GM21576 (cell line): ENCODE results near the gene RNF166.

Experiments used
- ATAC-seq: cut with Tn5 transposase; IDR thresholded peaks from one replicate; pipeline ENCODE4 v1.9.1; 2021; ENCODE audit warnings: mild to moderate bottlenecking, moderate library complexity; ENCODE audit not compliant: unreplicated experiment

The RNF166 gene, protein sequence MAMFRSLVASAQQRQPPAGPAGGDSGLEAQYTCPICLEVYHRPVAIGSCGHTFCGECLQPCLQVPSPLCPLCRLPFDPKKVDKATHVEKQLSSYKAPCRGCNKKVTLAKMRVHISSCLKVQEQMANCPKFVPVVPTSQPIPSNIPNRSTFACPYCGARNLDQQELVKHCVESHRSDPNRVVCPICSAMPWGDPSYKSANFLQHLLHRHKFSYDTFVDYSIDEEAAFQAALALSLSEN

DNA sequence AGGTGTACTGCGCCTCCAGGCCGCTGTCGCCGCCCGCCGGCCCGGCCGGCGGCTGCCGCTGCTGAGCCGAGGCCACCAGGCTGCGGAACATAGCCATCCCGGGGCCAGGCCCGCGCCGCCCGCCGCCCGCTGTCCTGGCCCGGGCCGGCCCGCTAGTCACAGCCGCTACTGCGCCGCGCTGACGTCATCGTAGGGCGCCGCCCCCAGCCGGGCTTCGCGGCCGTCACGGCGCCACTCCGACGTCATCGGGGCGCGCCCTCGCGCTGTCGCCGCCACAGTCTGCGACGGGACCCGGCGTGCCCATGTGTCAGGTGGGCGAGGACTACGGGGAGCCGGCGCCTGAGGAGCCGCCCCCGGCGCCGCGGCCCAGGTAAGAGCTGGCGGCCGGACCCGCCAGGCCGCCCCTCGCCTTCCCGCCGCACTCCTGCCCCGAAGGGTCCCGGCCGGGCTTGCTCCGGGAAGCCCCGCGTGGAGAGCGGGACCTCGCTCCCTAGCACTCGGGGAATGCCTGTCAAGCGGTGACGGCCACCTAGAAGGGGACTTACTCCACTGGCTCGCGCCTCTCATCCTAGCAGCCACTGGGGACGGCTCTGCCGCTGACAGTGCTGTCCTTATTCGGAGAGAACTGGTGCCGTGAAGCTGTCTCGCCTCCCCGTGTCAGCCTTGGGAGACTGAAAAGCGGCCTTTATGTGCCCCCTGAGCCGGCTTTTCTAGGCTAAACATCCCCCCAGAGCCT is at the start of gene RNF166, which contains the start of gene CTU2:
RNF166 (minus strand) TSS at position 180 of the 736 bp plus-strand sequence; CDS start at position 97, 83 bp downstream.
CTU2 (plus strand) TSS at position 275 of the 736 bp plus-strand sequence; CDS start at position 303, 28 bp downstream.
- peak; percentile 43 for ATAC-seq

GRCh38 chr16:88754912-88755744 is 48.9 kb upstream of the RNF166 start:
- no peak for ATAC-seq

DNA sequence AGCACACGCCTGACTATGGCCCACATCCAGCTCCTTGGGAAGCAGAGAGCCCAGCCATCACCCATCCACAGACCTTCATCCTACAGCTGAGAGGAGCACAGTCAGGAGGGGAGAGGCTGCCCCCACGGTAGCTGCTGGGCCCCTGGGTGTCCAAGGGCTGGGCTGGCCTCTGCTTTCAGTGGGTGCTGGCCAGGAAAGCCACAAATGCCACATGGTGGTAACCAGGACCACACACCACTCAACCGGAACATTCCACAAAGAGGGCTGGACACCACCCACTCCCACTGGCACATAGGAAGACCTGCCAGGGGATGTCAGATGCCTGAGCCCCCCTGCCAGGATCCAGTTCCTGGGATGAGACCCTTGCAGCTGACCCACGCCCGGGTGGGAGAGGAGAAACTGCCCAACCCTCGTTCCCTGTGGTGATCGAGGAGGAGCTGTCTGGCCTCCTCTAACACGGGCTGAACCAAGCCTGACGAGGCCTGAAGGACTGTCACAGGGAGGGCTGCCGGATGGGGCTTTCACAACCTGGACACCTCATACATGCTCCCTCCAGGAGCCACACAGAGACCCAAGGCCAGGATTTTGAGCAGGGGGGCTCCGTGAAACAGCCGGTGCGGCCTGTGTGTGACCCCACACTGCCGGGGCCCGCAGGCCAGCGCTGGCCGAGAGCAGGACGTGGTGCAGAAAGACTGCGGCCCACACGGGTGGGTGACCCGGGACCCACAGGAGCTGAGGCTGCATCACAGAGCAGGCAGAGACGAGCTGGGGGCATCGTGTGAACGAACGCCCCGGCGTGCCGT is 48.1 kb upstream of the RNF166 start:
- no peak for ATAC-seq

GRCh38 chr16:88753602-88754001 is 47.4 kb upstream of the RNF166 start:
- no peak for ATAC-seq

- ATAC-seq = no peak
Measured at GRCh38 chr16:88753191-88753590, 47.0 kb upstream of the RNF166 start.

DNA sequence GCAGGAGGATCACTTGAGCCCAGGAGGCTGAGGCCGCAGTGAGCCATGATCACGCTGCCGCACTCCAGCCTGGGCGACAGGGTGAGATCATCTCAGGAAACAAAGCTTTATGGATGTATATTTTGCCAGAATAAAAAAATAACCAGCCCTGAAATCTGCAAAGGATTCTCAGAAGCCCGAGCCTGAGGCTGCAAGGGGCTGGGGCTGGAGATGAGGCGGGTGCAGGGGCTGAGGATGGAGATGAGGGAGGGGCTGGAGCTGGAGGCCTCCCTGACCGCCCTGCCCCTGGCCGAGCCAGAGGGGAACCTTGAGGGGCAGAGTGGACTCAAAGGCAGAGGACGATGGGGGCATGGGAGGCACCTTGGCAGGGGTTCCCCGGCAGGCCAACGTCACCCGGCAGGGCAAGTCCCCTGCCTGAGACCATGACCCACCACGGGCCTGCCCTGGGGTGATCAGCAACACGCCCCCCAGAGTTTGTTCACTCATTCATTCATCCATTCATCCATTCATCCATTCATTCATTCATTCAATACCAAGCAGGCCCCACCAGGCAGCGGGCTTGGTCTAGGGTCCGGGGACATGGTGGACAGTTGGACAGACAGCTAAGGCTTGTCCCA is 46.3 kb upstream of the RNF166 start:
- ATAC-seq = no peak

DNA sequence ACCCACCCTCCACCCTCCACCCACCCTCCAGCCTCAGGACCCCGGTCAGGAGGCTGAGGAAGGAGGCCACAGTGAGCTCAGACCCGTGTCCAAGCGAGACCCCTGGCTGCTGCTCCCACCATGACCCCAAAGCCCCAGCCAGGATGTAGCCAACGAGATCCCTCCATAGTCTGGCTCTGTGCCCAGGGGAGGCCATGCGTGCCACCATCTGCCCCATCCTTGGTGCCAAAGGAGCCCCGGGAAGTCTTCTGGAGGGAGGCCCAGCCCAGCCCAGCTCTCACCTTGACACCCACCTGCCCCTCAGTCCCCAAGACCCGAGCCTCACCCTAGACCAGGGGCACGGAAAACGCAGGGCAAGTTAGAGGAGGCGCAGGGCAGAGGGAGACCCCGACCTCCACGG is 44.6 kb upstream of the RNF166 start:
- no peak for ATAC-seq

- no peak for ATAC-seq
Measured at GRCh38 chr16:88749358-88749757, 43.1 kb upstream of the RNF166 start.

- ATAC-seq = no peak
Measured at GRCh38 chr16:88748364-88748763, 42.2 kb upstream of the RNF166 start.

- no peak for ATAC-seq
Measured at GRCh38 chr16:88747588-88748301, 41.5 kb upstream of the RNF166 start.

GRCh38 chr16:88746506-88746905 is 40.3 kb upstream of the RNF166 start:
- ATAC-seq = no peak

GRCh38 chr16:88744577-88745521 is 38.6 kb upstream of the RNF166 start:
- no peak for ATAC-seq

DNA sequence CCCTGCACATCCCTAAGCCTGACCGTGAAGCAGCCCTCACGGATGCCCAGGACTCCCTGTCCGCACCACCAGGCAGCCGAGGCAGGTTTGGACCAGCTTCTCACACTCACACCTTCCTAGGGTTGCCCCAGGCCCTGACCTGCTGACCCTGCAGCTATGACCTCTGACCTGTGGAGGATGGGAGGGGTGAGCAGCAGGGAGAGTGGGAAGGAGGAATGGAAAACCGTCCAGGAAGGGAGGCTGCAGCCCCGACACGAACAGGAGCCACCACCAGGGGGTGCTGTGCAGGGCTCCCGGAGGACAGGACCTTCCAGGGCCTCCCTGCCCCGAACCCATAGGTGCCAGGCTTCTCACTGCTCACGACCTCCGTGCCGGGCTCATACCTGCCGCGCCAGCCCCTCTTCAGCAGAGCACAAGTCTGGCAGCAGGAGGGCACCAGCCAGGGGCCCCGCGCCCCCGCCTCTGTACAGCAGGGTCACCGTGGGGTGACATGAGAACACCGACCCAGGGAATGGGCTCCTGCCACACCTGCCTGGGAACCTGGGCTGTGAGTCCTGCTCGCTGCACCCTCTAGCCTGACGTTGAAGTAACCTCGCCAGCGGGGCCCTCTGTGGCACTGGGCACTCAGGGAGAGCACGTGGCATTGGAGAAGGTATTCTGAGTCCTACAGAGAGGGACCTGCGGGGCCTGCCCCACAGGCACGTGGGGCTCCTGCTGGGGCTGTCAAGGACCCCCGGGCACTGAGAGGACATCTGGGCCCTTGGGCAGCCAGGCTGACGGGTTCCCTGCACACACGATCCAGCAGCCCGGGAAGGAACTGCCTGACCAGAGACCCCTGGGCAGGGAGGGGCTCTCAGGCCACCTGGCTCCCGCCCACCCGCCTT is 37.7 kb upstream of the RNF166 start:
- ATAC-seq = no peak

DNA sequence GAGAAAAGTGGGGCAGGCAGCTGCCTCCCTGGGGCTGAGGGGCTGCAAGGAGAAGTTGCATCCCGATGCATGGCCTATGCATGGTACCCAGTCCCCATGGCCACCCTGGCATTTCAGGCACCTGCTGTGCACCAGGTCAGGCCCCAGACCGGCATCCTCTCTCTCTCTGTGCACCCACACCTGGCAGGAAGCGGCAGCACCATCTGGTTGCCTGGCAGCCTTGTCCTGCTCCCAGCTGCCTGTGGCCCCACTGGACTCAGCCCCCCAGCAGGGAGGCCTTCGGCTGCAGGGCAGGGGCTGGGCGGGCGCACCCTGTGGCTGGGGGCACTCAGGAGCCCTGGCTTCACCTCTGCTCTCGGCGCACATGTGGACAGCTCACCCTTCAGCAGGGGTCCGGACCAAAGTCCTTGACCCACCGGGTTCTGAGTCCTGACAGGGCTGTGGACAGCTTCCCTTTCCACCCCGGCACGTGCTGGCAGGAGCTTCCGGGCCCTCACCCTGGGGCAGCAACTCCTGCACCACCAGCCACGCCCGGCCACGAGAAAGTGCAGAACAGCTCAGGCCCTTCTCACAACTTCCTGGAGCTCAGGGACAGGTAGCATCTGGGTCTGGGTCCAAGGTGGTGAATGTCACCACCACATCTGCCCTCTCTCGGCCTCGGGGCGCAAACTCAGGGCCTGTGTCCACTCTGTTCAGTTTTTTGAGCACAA is 36.8 kb upstream of the RNF166 start:
- ATAC-seq = no peak

DNA sequence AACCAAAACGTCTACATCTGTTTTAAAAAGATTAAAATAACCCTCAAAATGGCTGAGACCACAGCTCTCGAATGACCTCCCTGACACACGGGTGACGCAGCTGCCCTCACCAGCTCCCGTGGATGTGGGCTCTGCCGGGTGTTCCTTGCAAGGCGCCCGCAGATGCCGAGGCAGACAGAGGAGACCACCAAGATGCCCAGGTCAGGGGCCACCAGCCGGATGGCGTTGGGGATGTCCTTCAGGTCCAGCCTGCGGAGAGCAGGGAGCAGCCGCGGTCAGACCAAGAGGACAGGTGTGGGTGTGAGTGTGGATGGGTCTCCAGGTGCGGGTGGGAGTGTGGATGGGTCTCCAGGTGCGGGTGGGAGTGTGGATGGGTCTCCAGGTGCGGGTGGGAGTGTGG is 35.2 kb upstream of the RNF166 start:
- ATAC-seq = no peak

- ATAC-seq = no peak
Measured at GRCh38 chr16:88740727-88741055, 34.5 kb upstream of the RNF166 start.
